Cardiac fibroblast (primary cell): ENCODE results near the gene HBS1L.

Source experiments
- DNase-seq, 2 donors: peaks; one replicate each; pipeline versions ENCODE4 v3.0.0 to v3.0.0-alpha.2; 2010; ENCODE audit warnings: low read depth in 2 of 2
- H3K4me3 ChIP-seq, 2 donors: replicated peaks in 1 of 2; 1 replicate in 1 of 2; 2 replicates in 1 of 2; pipeline ENCODE4 v1.5.1; 2011; ENCODE audit warnings: low read depth in 2 of 2, low read length in 2 of 2, mild to moderate bottlenecking in 2 of 2, moderate library complexity in 1 of 2
- CTCF ChIP-seq: IDR thresholded peaks from one replicate; pipeline ENCODE4 v1.5.1; 2011; ENCODE audit warnings: low read depth, mild to moderate bottlenecking, low read length, inconsistent platforms

Gene HBS1L

GRCh38 chr6:134934793-134935485, 119.7 kb downstream of the HBS1L start:
- no peak overlapping the region for H3K4me3 ChIP-seq
- DNase-seq, result no peak
- TF ChIP-seq CTCF, result no peak

- H3K4me3 ChIP-seq, result no peak overlapping the region
- no peak for DNase-seq
- TF ChIP-seq CTCF, result no peak
Measured at GRCh38 chr6:134932535-134933470, 121.8 kb downstream of the HBS1L start.

- no peak for TF ChIP-seq CTCF
- no peak for DNase-seq
- H3K4me3 ChIP-seq, result no peak overlapping the region
Measured at GRCh38 chr6:134932098-134932497, 122.5 kb downstream of the HBS1L start.

GRCh38 chr6:134930463-134930862, 124.2 kb downstream of the HBS1L start:
- no peak overlapping the region for H3K4me3 ChIP-seq
- DNase-seq, result no peak
- no peak for TF ChIP-seq CTCF

- TF ChIP-seq CTCF, result no peak
- no peak overlapping the region for H3K4me3 ChIP-seq
- DNase-seq, result no peak
Measured at GRCh38 chr6:134928151-134928900, 126.3 kb downstream of the HBS1L start.

GRCh38 chr6:134925800-134926199, 128.8 kb downstream of the HBS1L start:
- no peak for TF ChIP-seq CTCF
- no peak overlapping the region for H3K4me3 ChIP-seq
- DNase-seq, result peak; percentile 72 to 91
